HepG2 (cell line): ENCODE measurements around the gene CEMP1. TPM values are rescaled to one million over a fixed set of nuclear protein-coding genes. Genes with fewer than 3 reads are reported as not detected.

ENCODE experiments used
- ATF7-NPFF ChIP-seq: sonication (generic); formaldehyde crosslinking; IDR thresholded peaks from 2 replicates; pipeline ENCODE4 v1.8.1; 2023; ENCODE audit warnings: mild to moderate bottlenecking, low read depth, missing genetic modification reagents, moderate library complexity
- BHLHE40 ChIP-seq: IDR thresholded peaks from 2 replicates; pipeline ENCODE4 v1.6.1; 2011; ENCODE audit warnings: low read length, improper control_type of control experiment
- CCDC6 ChIP-seq: sonication (generic); formaldehyde crosslinking; IDR thresholded peaks from 2 replicates; pipeline ENCODE4 v1.8.1; 2022; ENCODE audit warnings: mild to moderate bottlenecking, missing genetic modification reagents, moderate library complexity
- CHD2 ChIP-seq: IDR thresholded peaks from 2 replicates; pipeline ENCODE4 v1.6.1; 2011; ENCODE audit warnings: low read depth, low read length, improper control_type of control experiment
- CREB1 ChIP-seq, 2 experiments: fragments of 450-650 bp in 1 of 2; IDR thresholded peaks; 2 replicates each; pipeline ENCODE4 v1.6.1; 2016 to 2017; ENCODE audit warnings: control low read depth in 1 of 2, mild to moderate bottlenecking in 1 of 2, missing compliant biosample characterization in 1 of 2, missing genetic modification characterization in 1 of 2
- ELF1 ChIP-seq: sonication (generic); formaldehyde crosslinking; IDR thresholded peaks from 2 replicates; pipeline ENCODE4 v1.4.0; 2020; ENCODE audit warnings: missing genetic modification reagents
- ELF3 ChIP-seq: IDR thresholded peaks from 2 replicates; pipeline ENCODE4 v1.6.1; 2016; ENCODE audit warnings: missing genetic modification reagents, missing compliant biosample characterization
- FOXO1 ChIP-seq: sonication (generic); formaldehyde crosslinking; IDR thresholded peaks from 2 replicates; pipeline ENCODE4 v1.4.0; 2020; ENCODE audit warnings: missing genetic modification reagents
- HDAC1 ChIP-seq: sonication (generic); formaldehyde crosslinking; IDR thresholded peaks from 2 replicates; pipeline ENCODE4 v1.5.1; 2020; ENCODE audit warnings: mild to moderate bottlenecking, missing genetic modification reagents
- HNRNPK ChIP-seq: fragments of 200-400 bp; formaldehyde crosslinking; IDR thresholded peaks from 2 replicates; pipeline ENCODE4 v1.6.1; 2018; ENCODE audit warnings: low read length, low read depth, moderate library complexity, mild to moderate bottlenecking; ENCODE audit not compliant: poor library complexity, severe bottlenecking
- HOXA3 ChIP-seq: sonication (generic); formaldehyde crosslinking; IDR thresholded peaks from 2 replicates; pipeline ENCODE4 v1.5.0; 2020; ENCODE audit warnings: missing genetic modification reagents
- IRX3 ChIP-seq: sonication (generic); formaldehyde crosslinking; IDR thresholded peaks from 2 replicates; pipeline ENCODE4 v1.8.1; 2023; ENCODE audit warnings: mild to moderate bottlenecking, low read depth, missing genetic modification reagents, borderline replicate concordance
- KDM5A ChIP-seq: fragments of 200-600 bp; sonication (generic); IDR thresholded peaks from 2 replicates; pipeline ENCODE4 v1.7.0; 2018; ENCODE audit warnings: antibody characterized with exemption, mild to moderate bottlenecking, low read length, borderline replicate concordance
- LCORL ChIP-seq, 2 experiments: fragments of 450-650 bp in 1 of 2; sonication (generic) in 1 of 2; formaldehyde crosslinking in 1 of 2; IDR thresholded peaks; 2 replicates each; pipeline versions ENCODE4 v1.5.0 to v1.6.1; 2017 to 2020; ENCODE audit warnings: antibody characterized with exemption in 1 of 2, missing genetic modification reagents in 1 of 2
- MAX ChIP-seq: IDR thresholded peaks from 2 replicates; pipeline ENCODE4 v1.6.1; 2012; ENCODE audit warnings: inconsistent platforms
- SIN3A ChIP-seq: IDR thresholded peaks from 2 replicates; pipeline ENCODE4 v1.6.1; 2011; ENCODE audit warnings: low read depth, mild to moderate bottlenecking, control low read depth, low read length, borderline replicate concordance
- SPEN ChIP-seq: sonication (generic); formaldehyde crosslinking; IDR thresholded peaks from 2 replicates; pipeline ENCODE4 v1.5.1; 2020; ENCODE audit warnings: low read depth, mild to moderate bottlenecking, missing genetic modification reagents
- SRF ChIP-seq: IDR thresholded peaks from 2 replicates; pipeline ENCODE4 v1.6.1; 2011; ENCODE audit warnings: mild to moderate bottlenecking, low read depth, low read length, moderate library complexity
- ZFP1 ChIP-seq: IDR thresholded peaks from 2 replicates; pipeline ENCODE4 v1.6.1; 2016
- ZIK1 ChIP-seq: sonication (generic); formaldehyde crosslinking; IDR thresholded peaks from 2 replicates; pipeline ENCODE4 v1.5.0; 2020; ENCODE audit warnings: mild to moderate bottlenecking, low read depth, missing genetic modification reagents, borderline replicate concordance
- ZNF143 ChIP-seq: sonication (generic); formaldehyde crosslinking; IDR thresholded peaks from 2 replicates; pipeline ENCODE4 v1.4.0; 2020; ENCODE audit warnings: missing genetic modification reagents
- ZNF160 ChIP-seq: sonication (generic); formaldehyde crosslinking; IDR thresholded peaks from 2 replicates; pipeline ENCODE4 v1.8.0; 2022; ENCODE audit warnings: mild to moderate bottlenecking, inconsistent platforms, missing genetic modification reagents
- ZNF598 ChIP-seq: sonication (generic); formaldehyde crosslinking; IDR thresholded peaks from 2 replicates; pipeline ENCODE4 v1.5.1; 2020; ENCODE audit warnings: mild to moderate bottlenecking, missing genetic modification reagents, borderline replicate concordance
- ZNF607 ChIP-seq: sonication (generic); formaldehyde crosslinking; IDR thresholded peaks from 2 replicates; pipeline ENCODE4 v1.5.1; 2020; ENCODE audit warnings: missing genetic modification reagents, mild to moderate bottlenecking, borderline replicate concordance
- polyA plus RNA-seq, 8 experiments: library from polyadenylated mRNA; depleted of rRNA in 3 of 8; stranded (reverse) in 7 of 8; unstranded in 1 of 8; fragments of >200 nt; fragmentation: Illumina TruSeq in 4 of 8; extraction: Trizol in 4 of 8; gene quantifications; 2 replicates each; pipeline versions ENCODE4 v1.2.1 to v1.2.3, GENCODE V29; 2011 to 2016; ENCODE audit warnings: low read depth in 4 of 8, missing spikeins in 1 of 8, mixed read lengths in 1 of 8; ENCODE audit not compliant: insufficient read depth in 1 of 8
- total RNA-seq, 5 experiments: library from RNA; depleted of rRNA; stranded (reverse); fragments of >200 nt; fragmentation: Illumina TruSeq; extraction: Trizol; gene quantifications; 2 replicates each; pipeline ENCODE4 v1.2.3, GENCODE V29; 2016; ENCODE audit warnings: low read depth in 1 of 5
- TF ChIP-seq, protein P1 (sequence below): sonication (generic); formaldehyde crosslinking; IDR thresholded peaks from 2 replicates; pipeline ENCODE4 v1.5.1; 2020; ENCODE audit warnings: missing genetic modification reagents, mild to moderate bottlenecking, borderline replicate concordance
- TF ChIP-seq, protein P2 (sequence below): sonication (generic); formaldehyde crosslinking; IDR thresholded peaks from 2 replicates; pipeline ENCODE4 v1.4.0; 2020; ENCODE audit warnings: missing genetic modification reagents
- TF ChIP-seq, protein P3 (sequence below): sonication (generic); formaldehyde crosslinking; IDR thresholded peaks from 2 replicates; pipeline ENCODE4 v1.8.1; 2023; ENCODE audit warnings: mild to moderate bottlenecking, inconsistent platforms, moderate library complexity, missing genetic modification reagents, borderline replicate concordance

CEMP1 gene
- total and polyA plus RNA-seq, 2 of the 13 experiments (the other 11 are each of a cell fraction or from before 2014, with no cell fraction given): not detected

DNA sequence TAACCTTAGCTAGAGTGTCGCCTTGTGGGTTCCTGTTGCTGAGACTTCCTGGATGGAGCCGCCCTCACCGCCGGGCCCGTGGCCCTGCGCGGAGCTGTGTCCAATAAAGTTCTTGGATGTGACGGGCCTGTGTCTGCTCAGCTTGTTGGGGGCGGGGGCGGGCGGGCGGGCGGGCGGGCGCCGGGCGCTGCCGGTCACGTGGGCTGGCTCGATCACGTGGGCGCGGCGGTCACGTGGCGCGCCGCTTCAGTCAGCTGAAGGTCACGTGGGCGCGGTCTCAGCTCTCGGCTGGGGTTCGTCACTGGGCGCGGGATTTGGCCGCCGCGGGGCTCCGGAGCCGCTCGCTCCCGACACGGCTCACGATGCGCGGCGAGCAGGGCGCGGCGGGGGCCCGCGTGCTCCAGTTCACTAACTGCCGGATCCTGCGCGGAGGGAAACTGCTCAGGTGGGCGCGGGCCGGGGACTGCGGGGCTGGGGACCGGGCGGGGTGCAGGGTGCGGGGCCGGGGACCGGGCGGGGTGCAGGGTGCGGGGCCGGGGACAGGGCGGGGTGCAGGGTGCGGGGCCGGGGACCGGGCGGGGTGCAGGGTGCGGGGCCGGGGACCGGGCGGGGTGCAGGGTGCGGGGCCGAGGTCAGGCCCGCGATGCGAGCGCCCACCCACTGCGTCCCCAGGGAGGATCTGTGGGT, 11.0 kb downstream of the CEMP1 start, which contains the start of gene AMDHD2 (continued):
- TF ChIP-seq ZNF598 (CRISPR knock-in tag) (no peak), HDAC1 (CRISPR knock-in tag) (peak; percentile 84), CREB1 (IDR thresholded peaks at IDR 0.05) (peak; percentile 25; the same call in 1 of the 2 replicates), CREB1 (CRISPR knock-in tag; IDR thresholded peaks at IDR 0.05) (no peak), ELF1 (CRISPR knock-in tag) (peak; percentile 37; the same call in 1 of the 2 replicates), ZNF160 (CRISPR knock-in tag) (no peak), ATF7-NPFF (CRISPR knock-in tag) (0 out of 2 replicates have a peak, but pooled peaks have one; percentile 41), MAX (peak; percentile 95), SIN3A (peak; percentile 89; the same call in 1 of the 2 replicates), ZIK1 (CRISPR knock-in tag) (peak; percentile 65; the same call in 1 of the 2 replicates), CHD2 (peak; percentile 82), HOXA3 (peak; percentile 70), HNRNPK (peak; percentile 23), ZNF143 (CRISPR knock-in tag) (no peak), ZNF607 (0 out of 2 replicates have a peak, but pooled peaks have one; percentile 24), FOXO1 (CRISPR knock-in tag) (0 out of 2 replicates have a peak, but pooled peaks have one; percentile 52), IRX3 (CRISPR knock-in tag) (no peak), SRF (no peak), SPEN (CRISPR knock-in tag) (peak; percentile 75; the same call in 1 of the 2 replicates), ZFP1 (no peak), CCDC6 (CRISPR knock-in tag) (peak; percentile 66; the same call in 1 of the 2 replicates), KDM5A (peak; percentile 44; the same call in 1 of the 2 replicates), ELF3 (CRISPR knock-in tag) (no peak), LCORL (IDR thresholded peaks at IDR 0.05) (no peak), LCORL (CRISPR knock-in tag; IDR thresholded peaks at IDR 0.05) (peak; percentile 43; the same call in 1 of the 2 replicates), BHLHE40 (peak; percentile 95)
- TF ChIP-seq, protein P1, sequence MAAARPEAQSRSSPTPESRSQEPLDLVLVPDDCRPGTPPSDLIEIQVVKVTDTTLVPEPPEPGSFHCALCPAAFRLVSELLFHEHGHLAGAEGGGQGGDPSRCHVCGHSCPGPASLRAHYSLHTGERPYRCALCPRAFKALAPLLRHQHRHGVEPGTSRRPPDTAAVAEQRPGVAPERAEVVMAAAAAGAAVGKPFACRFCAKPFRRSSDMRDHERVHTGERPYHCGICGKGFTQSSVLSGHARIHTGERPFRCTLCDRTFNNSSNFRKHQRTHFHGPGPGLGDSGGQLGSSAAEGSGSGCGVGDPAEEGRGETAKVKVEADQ: no peak
- TF ChIP-seq, protein P2, sequence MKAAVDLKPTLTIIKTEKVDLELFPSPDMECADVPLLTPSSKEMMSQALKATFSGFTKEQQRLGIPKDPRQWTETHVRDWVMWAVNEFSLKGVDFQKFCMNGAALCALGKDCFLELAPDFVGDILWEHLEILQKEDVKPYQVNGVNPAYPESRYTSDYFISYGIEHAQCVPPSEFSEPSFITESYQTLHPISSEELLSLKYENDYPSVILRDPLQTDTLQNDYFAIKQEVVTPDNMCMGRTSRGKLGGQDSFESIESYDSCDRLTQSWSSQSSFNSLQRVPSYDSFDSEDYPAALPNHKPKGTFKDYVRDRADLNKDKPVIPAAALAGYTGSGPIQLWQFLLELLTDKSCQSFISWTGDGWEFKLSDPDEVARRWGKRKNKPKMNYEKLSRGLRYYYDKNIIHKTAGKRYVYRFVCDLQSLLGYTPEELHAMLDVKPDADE: 0 out of 2 replicates have a peak, but pooled peaks have one; percentile 51
- TF ChIP-seq, protein P3, sequence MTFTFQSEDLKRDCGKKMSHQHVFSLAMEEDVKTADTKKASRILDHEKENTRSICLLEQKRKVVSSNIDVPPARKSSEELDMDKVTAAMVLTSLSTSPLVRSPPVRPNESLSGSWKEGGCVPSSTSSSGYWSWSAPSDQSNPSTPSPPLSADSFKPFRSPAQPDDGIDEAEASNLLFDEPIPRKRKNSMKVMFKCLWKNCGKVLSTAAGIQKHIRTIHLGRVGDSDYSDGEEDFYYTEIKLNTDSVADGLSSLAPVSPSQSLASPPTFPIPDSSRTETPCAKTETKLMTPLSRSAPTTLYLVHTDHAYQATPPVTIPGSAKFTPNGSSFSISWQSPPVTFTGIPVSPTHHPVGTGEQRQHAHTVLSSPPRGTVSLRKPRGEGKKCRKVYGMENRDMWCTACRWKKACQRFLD (CRISPR knock-in tag): no peak
